Bronchial epithelial cell (primary cell): ENCODE data around the gene SUN1. TPM values are rescaled to one million over a fixed set of nuclear protein-coding genes. Genes with fewer than 3 reads are reported as not detected.

Experiments used
- DNase-seq: peaks from one replicate; pipeline ENCODE4 v3.0.0-alpha.2; 2010; ENCODE audit warnings: low read depth
- FAIRE-seq: peaks from 2 replicates; lab custom pipeline; 2011; peaks lifted over from hg19 to GRCh38; lab: Jason Lieb, UNC
- H3K27me3 ChIP-seq: 2 replicates; pipeline ENCODE4 v1.5.1; 2011; ENCODE audit warnings: low read length; ENCODE audit not compliant: control insufficient read depth, insufficient read depth
- H3K36me3 ChIP-seq: 2 replicates; pipeline ENCODE4 v1.5.1; 2011; ENCODE audit warnings: low read length; ENCODE audit not compliant: control insufficient read depth, insufficient read depth
- H3K4me3 ChIP-seq: 2 replicates; pipeline ENCODE4 v1.5.1; 2011; ENCODE audit warnings: mild to moderate bottlenecking, low read depth, low read length, control low read depth
- total RNA-seq: library from RNA; depleted of rRNA; stranded (reverse); fragments of >200 nt; gene quantifications from 2 replicates; pipeline ENCODE4 v1.2.1, GENCODE V29; 2014
- TF ChIP-seq, protein P1 (sequence below): IDR thresholded peaks from 2 replicates; pipeline ENCODE4 v1.5.1; 2011; ENCODE audit warnings: mild to moderate bottlenecking, moderate library complexity, low read length, control low read depth, inconsistent platforms; ENCODE audit not compliant: insufficient read depth, severe bottlenecking

Gene SUN1
- total RNA-seq, 1 donor from 2014 or later, result 176 TPM

DNA sequence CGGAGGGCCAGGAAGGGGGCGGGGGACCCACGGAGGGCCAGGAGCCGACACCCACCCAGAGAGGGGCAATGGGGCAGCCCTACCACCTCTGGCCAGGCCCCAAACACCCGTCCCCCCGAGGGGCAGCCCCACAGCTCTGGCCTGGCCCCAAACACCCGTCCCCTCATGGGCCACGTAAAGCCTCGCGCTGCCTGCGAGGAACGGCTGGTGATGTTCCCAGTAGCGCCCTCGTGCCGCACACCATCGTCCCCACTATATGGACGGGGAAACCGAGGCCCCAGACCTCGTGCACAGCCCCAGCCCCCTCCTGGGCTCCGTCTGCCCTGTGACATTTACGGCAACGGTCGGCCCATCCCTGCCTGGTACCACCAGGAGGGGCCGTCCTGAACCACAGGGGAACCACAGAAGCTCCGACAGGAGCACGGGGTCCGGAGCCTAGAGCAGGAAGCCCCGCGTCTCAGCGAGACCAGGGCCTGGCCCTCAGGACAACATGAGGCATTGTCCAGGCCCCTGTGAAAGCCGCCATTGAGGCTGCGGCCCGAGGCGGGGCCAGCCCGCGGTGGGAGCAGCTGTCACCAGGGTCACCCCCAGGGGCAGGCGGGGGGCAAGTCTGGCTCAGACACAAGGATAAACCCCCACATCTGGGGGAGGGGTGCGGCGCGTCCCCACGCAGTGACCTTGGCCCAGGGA lies 79.7 kb downstream of the SUN1 start:
- DNase-seq, result no peak
- TF ChIP-seq, protein P1, sequence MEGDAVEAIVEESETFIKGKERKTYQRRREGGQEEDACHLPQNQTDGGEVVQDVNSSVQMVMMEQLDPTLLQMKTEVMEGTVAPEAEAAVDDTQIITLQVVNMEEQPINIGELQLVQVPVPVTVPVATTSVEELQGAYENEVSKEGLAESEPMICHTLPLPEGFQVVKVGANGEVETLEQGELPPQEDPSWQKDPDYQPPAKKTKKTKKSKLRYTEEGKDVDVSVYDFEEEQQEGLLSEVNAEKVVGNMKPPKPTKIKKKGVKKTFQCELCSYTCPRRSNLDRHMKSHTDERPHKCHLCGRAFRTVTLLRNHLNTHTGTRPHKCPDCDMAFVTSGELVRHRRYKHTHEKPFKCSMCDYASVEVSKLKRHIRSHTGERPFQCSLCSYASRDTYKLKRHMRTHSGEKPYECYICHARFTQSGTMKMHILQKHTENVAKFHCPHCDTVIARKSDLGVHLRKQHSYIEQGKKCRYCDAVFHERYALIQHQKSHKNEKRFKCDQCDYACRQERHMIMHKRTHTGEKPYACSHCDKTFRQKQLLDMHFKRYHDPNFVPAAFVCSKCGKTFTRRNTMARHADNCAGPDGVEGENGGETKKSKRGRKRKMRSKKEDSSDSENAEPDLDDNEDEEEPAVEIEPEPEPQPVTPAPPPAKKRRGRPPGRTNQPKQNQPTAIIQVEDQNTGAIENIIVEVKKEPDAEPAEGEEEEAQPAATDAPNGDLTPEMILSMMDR, result no peak
- Histone ChIP-seq H3K36me3 (no peaks in the 10 kb centered on the region), H3K4me3 (no peak overlapping the region), H3K27me3 (no peaks in the 10 kb centered on the region)
- FAIRE-seq, result no peak

DNA sequence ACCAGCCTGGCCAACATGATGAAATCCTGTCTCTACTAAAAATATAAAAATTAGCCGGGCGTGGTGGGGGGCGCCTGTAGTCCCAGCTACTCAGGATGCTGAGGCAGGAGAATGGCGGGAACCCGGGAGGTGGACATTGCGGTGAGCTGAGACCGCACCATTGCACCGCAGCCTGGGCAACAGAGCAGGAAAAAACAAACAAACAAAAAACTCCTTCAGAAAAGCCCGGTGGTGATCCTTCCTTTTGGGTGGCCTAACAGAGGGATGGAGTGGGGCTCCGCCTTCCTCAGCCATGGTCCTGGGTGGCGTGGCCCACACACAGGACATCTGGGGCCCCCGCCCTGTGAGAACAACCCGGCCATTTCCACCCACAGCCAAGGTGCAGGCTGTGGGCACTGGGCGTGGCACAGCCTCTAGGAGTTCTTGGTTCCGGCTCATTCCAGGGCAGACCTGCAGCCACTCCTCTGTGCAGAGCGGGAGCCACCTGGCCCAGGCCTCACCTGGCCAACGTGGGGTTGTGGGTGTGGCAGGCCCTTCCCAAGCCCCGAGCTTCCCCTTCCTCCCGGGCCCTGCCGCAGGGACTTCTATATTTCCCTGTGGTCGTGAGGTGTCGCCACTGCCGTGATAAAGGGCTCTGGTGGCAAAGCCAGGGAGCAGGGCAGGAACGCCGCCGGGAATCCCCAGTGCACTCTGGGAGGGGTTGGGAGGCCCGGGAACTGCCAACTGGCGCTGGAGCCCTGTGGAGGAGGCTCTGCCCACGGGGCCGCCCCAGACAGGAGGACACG lies 81.7 kb downstream of the SUN1 start:
- DNase-seq (peak; percentile 25), FAIRE-seq (no peak)
- Histone ChIP-seq H3K36me3 (no peaks in the 10 kb centered on the region), H3K4me3 (no peak overlapping the region), H3K27me3 (no peaks in the 10 kb centered on the region)
- TF ChIP-seq, protein P1, result peak; percentile 18

DNA sequence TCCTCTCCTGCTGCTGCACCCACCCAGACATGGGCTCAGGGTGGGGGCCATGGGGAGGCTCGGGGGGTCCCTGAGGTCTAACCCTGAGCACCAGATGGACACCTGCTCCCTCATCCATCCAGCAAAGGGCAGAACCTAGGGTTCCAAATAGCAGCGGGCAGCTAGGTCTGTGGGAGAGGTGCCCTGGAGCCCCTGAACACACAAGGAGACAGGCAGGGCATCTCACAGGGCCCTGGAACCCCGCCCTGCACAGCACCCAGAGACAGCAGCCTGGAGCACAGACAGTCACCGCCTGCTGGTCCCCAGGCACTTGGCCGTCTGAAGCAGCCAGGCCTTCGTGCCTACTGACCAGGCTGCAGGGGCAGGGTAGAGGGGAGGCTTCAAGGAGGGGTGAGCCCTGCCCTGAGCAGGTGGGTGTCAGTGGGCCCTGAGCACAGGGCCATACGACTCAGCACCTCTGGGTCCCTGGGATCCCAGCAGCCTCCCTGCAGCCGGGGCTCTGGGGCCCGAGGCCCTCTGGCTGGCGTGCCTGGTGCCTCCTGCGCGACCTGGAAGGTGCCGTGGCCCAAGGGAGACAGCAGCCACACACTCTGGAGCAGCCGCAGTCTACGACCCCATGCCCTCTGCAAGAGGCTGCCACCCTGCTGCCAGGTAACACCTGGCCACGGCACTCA lies 82.4 kb downstream of the SUN1 start:
- TF ChIP-seq, protein P1, result no peak
- FAIRE-seq, result no peak
- H3K36me3 ChIP-seq, result no peaks in the 10 kb centered on the region
- DNase-seq, result no peak
- no peak overlapping the region for H3K4me3 ChIP-seq
- H3K27me3 ChIP-seq, result no peaks in the 10 kb centered on the region

DNA sequence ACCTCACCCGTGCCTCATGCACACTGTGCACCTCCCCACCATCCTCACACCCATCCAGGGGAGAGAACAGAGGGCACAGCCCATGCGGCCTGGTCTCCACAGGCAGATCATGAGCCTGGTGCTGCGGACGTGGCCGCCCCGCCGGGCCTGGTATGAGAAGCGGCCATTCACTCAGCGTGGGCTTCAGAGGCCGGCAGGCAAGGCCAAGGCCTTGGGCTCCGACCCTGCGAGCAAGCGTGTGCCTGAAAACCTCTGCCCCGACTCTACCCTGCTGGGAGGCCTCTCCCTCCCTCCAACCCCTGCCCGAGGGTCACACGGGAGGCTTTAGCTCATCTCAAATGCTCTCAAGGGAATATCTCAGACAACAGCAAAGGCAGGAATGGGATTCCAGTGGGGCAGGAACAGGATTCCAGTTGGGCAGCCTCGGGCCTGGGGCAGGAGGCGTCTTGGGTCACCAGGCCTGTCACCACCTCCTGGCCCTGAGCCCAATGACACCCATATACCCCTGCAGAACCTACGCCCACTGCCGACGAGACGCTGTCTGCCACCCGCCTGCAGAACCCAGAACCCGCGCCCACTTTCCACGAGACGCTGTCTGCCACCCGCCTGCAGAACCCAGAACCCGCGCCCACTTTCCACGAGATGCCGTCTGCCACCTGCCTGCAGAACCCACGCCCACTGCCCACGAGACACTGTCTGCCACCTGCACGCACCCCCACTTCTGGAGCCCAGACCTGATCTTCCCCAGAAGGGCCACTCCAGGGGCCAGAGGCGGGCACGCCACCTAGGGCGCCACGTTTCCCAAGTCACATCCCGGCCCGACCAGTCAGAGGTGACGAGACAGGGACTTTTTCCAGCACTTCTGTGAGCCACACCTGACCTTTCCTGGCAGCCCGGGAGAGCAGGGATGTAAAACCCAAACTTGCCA lies 83.3 kb downstream of the SUN1 start:
- FAIRE-seq (peak; percentile 13), DNase-seq (no peak)
- TF ChIP-seq, protein P1, result no peak
- H3K36me3 ChIP-seq, result no peaks in the 10 kb centered on the region
- no peak overlapping the region for H3K4me3 ChIP-seq
- H3K27me3 ChIP-seq, result no peaks in the 10 kb centered on the region

DNA sequence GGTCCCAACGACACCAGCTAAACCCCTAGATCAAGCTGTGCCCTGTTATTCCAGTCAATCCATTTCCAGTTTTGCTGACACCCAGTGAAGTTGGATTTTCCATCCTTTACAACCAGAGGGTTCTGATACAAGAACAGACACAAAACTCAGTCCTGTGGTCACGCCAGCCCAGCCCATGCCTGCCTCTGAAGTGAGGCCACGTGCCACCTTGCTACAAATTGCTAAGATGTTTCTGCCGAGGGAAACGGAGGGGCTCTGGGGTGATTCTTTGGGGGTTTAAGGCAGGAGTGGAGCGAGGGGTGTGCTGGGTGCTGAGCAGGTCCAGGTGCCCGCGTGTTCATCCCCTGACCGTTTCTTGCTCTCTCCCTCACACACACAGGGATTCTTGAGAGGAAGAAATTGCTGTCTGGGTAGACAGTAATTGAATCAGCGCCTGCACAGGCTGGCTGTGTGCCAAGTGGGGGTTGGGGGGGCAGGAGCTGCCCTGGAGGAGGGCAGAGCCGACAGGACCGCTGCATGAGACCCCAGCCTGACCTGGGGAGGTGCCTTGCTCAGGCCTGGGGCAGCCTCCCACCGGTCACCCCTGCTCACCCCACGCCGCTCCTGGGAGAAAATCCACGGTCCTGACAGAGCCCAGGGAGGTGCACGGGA lies 84.1 kb downstream of the SUN1 start:
- no peaks in the 10 kb centered on the region for H3K36me3 ChIP-seq
- H3K27me3 ChIP-seq, result no peaks in the 10 kb centered on the region
- TF ChIP-seq, protein P1, result no peak
- DNase-seq, result no peak
- peak; percentile 52 for FAIRE-seq
- no peak overlapping the region for H3K4me3 ChIP-seq
